Measurements from ENCODE around the gene DMD. TPM values are rescaled to one million over a fixed set of nuclear protein-coding genes. Genes with fewer than 3 reads are reported as not detected.
A peak's percentile ranks its signal among the peaks of the same experiment; 100 is the strongest.
"Not testable (repeated sequence)": the region's sequence is repeated elsewhere in the genome, so short reads cannot be mapped to it uniquely, and the experiment has no call there.

DMD gene
- total and polyA plus RNA-seq, 9 donors: 14.0 to 70.5 (median 37.6) TPM

GRCh38 chrX:33188286-33188685, 23.1 kb downstream of the DMD start:
- H3K27me3 ChIP-seq: no peaks in the 10 kb centered on the region
- H3K36me3 ChIP-seq: no peaks in the 10 kb centered on the region
- no peaks in the 10 kb centered on the region for H3K9me3 ChIP-seq
- no peak for TF ChIP-seq POLR2A (IDR thresholded peaks at IDR 0.05)
- no peak for TF ChIP-seq EP300 (IDR thresholded peaks at IDR 0.05)
- no peak for TF ChIP-seq CTCF (IDR thresholded peaks at IDR 0.05)
- WGBS, 3 donors: 24 to 35% (median 30%) methylated on average over 3 of the region's 3 CpGs
- intact Hi-C loops (cut with DNase I): no loop called here
- H3K27ac ChIP-seq: no peak overlapping the region
- no peak overlapping the region for H3K4me3 ChIP-seq
- DNase-seq: no peak
- H3K4me1 ChIP-seq (ENCODE audit: insufficient read depth): no peaks in the 10 kb centered on the region

GRCh38 chrX:33184803-33185202, 26.5 kb downstream of the DMD start:
- DNase-seq; H3K9me3 ChIP-seq; H3K36me3 ChIP-seq; H3K4me1 ChIP-seq (ENCODE audit: insufficient read depth); H3K27ac ChIP-seq; H3K4me3 ChIP-seq; H3K27me3 ChIP-seq; intact Hi-C loops (cut with DNase I): not testable (repeated sequence)
- 73 to 80% (median 77%) methylated on average over 10 of the region's 10 CpGs for WGBS, 3 donors

- Histone ChIP-seq H3K9me3 (no peaks in the 10 kb centered on the region), H3K36me3 (no peaks in the 10 kb centered on the region), H3K4me1 (ENCODE audit: insufficient read depth) (no peaks in the 10 kb centered on the region), H3K27me3 (no peaks in the 10 kb centered on the region), H3K27ac (no peak overlapping the region), H3K4me3 (no peak overlapping the region)
- intact Hi-C loops (cut with DNase I): no loop called here
- peak in 4 of 5 donors; percentile 29 to 41 (median 36) for DNase-seq
- TF ChIP-seq CTCF (IDR thresholded peaks at IDR 0.05): no peak
- TF ChIP-seq EP300 (IDR thresholded peaks at IDR 0.05): no peak
- TF ChIP-seq POLR2A (IDR thresholded peaks at IDR 0.05): no peak
- WGBS, 3 donors: 16 to 17% (median 17%) methylated on average over 4 of the region's 4 CpGs
Observed at GRCh38 chrX:33183361-33183760, 28.0 kb downstream of the DMD start.

GRCh38 chrX:33178690-33179089, 32.7 kb downstream of the DMD start:
- H3K4me1 ChIP-seq (ENCODE audit: insufficient read depth): peaks cover 1% of the 10 kb centered on the region
- intact Hi-C loops (cut with DNase I): no loop called here
- H3K9me3 ChIP-seq: no peaks in the 10 kb centered on the region
- TF ChIP-seq EP300 (IDR thresholded peaks at IDR 0.05) (no peak), CTCF (IDR thresholded peaks at IDR 0.05) (no peak), POLR2A (IDR thresholded peaks at IDR 0.05) (no peak)
- H3K27me3 ChIP-seq: no peaks in the 10 kb centered on the region
- no peak overlapping the region for H3K27ac ChIP-seq
- no peaks in the 10 kb centered on the region for H3K36me3 ChIP-seq
- WGBS, 3 donors: 49 to 74% (median 55%) methylated on average over 1 of the region's 1 CpG
- no peak overlapping the region for H3K4me3 ChIP-seq
- no peak for DNase-seq

GRCh38 chrX:33178218-33178617, 33.1 kb downstream of the DMD start:
- H3K9me3 ChIP-seq: no peaks in the 10 kb centered on the region
- intact Hi-C loops (cut with DNase I): no loop called here
- WGBS, 3 donors: 88 to 90% (median 89%) methylated on average over 4 of the region's 4 CpGs
- H3K36me3 ChIP-seq: no peaks in the 10 kb centered on the region
- TF ChIP-seq POLR2A (IDR thresholded peaks at IDR 0.05) (no peak), CTCF (IDR thresholded peaks at IDR 0.05) (no peak), EP300 (IDR thresholded peaks at IDR 0.05) (no peak)
- H3K4me3 ChIP-seq: no peak overlapping the region
- no peak overlapping the region for H3K27ac ChIP-seq
- H3K4me1 ChIP-seq (ENCODE audit: insufficient read depth): peaks cover 1% of the 10 kb centered on the region
- no peak for DNase-seq
- H3K27me3 ChIP-seq: no peaks in the 10 kb centered on the region

Measured in ovary (tissue), 9 donors.